NCI-H1048 (cell line): Measurements from ENCODE around the gene KIF26B.

Experiments used
- DNase-seq: peaks from one replicate; lab custom pipeline; 2025; lab: John Stamatoyannopoulos, UW

The KIF26B gene

DNA sequence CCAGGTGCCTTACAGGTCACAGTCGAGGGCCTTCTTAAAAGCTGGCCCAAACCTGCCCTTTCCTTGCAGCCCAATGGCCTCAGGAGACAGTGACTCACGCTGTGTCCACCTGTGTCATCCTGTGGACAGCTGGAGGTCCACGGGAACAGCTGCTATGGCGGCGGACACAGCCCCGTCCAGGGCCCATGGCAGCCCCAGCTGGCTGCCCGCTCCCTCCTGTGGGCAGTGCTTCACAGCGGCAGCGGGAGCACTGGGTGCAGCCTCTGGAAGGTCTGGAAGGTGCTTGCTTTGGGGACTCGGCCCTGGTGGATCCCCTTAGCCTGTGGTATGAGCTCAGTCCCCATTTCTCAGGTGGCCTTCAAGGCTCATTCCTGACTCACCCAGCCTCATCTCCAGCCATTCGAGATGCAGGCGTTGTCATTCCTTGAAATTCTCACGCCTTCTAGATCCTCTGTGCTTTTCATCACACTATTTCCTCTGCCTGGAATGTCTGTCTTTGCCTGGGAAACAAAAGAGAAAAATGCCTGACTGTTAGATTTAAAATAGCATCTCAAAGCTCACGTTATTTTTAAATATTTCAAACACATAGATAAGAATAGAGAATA lies 86.8 kb downstream of the KIF26B start:
- DNase-seq = no peak

GRCh38 chr1:245242989-245243388 lies 88.2 kb downstream of the KIF26B start:
- DNase-seq = no peak

DNA sequence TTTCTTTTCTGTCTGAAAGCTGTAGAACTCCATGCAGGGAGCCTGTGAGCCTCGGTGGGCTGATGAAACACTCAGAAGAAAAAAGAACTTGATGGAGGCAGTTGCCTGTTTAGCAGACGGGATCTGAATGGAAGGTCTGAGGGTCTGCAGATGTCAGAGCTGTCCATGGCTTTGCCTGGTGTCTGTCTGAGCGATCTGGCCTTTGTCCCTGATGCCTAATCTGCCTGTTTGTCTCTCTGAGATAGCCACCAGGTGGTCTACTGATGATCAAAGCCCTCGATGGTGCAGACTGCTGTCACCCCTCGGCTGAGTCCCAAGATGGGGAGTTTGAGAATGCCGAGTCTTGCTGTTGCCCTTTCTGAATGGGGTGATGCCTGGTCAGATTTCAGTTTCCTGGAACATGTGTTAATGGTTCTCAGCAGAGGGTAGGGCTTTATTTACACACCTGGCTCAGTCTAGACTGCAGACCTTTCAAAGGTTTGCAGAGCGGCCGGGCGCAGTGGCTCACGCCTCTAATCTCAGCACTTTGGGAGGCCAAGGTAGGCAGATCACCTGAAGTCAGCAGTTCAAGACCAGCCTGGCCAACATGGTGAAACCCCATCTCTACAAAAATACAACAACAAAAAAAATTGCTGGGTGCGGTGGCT lies 90.4 kb downstream of the KIF26B start:
- no peak for DNase-seq

DNA sequence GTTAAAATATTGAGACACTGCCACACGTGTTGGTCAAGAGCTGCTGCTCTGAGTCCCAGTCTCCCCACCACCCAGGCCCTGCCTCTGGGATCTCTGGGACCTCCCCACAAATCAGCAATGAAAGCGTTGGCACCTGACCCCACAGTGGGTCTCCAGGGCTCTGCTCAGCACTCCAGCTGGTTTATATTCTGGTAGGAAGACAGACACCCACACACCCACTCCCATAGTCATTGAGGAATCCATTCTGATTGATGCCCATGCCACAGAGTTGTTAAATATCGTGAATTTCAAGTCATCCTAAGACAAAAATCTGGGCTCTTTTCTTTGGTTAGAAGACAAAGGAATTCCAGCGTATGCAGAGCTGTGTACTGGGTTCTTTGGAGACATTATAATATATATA lies 91.6 kb downstream of the KIF26B start:
- DNase-seq = no peak

GRCh38 chr1:245247356-245247755 lies 92.6 kb downstream of the KIF26B start:
- DNase-seq = no peak

DNA sequence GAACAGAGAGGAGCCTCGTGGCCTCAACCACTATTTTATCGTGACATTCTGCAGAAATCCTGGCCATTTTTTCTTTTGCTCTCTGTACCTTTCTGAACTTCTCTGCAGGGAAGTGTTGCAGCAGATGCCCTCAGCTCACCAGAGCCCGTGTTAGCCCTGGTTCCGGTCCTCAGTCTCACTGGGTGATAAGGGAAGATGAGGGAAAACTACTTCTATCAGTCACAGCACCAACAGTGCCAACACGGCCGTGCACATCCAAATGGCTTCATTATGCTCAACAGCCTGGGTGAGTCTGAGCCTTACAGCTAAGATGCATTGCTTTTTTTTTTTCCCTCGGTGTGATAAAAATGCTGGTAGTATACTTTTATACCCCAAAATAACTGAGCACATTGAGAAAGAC lies 93.0 kb downstream of the KIF26B start:
- DNase-seq = no peak

- DNase-seq = no peak
Observed at GRCh38 chr1:245248231-245248731, 93.5 kb downstream of the KIF26B start.

DNA sequence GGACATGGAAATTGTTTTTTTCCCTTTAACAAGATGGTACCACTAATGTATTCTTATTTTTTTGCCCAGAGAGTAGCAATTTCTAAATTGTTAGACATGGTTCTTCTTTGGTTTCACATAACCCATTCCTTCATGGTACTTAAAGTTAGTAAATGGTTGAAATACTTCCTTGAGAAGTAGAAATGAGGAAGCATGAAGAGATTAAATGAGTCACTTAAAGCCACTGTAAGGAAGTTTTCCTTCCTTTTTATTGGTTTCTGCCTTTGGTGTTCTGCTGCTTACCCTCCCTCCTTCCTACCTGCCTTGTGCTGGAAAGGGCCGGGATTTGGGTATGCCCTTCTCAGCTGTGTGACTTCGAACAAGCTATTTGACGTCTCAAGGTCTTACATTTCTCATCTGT lies 101.0 kb downstream of the KIF26B start:
- no peak for DNase-seq

GRCh38 chr1:245256528-245256927 lies 101.7 kb downstream of the KIF26B start:
- DNase-seq = no peak

- DNase-seq = no peak
Observed at GRCh38 chr1:245258271-245258920, 103.6 kb downstream of the KIF26B start.

DNA sequence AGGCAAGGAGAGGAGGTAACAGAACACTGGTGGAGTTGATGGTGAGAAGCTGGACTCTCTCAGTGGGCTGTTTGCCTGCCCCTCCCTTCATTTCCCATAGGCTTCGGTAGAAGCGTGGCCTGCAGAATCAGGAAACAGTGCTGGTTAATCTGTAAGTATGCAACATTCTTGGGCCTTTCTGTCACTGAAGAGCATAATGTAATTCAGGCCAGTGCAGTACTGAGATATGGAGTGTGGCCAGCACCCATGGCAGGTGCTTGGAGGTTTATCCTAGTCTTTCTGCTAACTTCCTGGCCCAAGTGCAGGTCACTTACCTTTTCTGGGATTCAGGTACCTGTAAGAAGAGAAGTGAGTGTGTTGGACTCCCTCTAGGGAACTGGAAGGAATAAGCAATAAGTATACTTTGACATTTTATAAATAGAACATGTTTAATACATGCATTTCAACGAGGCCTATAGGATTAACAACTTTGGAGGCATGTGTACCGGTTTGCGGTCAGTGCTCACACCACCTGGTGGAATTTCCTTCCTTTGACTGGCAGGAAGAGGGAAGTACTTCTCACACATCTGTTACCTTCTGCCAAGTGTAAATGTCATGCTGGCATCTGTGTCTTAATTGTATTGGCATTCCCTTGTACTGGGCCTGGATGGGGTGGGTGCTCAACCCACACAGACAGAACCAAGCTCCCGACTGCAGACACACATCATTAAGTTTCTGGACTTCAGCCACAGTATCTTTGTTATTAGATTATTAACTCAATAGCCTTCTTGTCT lies 105.5 kb downstream of the KIF26B start:
- DNase-seq = no peak

- no peak for DNase-seq
Observed at GRCh38 chr1:245260883-245261282, 106.1 kb downstream of the KIF26B start.

- DNase-seq = no peak
Observed at GRCh38 chr1:245261786-245262185, 107.0 kb downstream of the KIF26B start.

DNA sequence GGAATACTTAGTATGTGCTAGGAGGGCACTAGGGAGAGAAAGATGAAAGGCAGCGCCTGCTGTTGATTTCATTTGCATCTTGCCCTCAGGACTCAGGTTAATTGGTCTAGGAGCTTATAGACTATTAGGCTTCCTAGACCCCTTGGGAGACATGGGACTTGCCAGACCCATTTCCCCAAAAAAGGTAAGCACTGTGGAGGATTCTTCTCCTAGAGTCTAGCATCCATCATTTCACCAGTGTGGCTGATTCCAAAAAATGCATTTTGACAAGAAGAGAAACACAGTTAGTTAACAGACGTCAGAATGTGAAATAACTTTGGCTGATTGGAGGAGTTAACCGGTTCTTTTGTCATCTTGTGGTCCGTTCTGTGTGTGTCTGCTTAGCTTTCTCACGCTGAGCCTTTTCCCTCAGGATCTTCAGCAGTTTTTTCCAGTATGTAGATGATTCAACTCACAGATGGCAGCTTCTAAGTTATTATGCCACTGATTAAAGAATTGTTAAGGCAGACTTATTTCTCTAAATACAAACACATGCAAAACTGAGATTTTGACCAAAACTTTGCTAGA lies 108.8 kb downstream of the KIF26B start:
- DNase-seq = no peak

DNA sequence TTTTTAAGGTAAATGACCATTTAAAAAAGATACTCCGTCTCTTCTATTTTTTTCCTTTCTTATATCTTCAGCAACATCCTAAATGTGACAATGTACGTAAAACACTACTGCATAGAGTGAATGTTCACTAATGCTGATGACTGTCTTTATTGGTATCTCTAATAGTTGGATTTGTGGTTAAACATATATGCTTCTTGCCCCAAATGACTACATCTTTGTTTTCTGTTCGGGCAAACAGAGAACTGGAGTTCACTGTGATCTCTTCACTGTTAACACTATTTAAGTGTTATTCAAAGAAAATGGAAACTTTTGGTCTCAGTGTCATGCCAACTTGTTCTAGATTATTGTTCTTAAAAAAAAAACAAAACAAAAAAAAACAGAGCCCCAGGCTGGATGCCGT lies 109.4 kb downstream of the KIF26B start:
- no peak for DNase-seq

DNA sequence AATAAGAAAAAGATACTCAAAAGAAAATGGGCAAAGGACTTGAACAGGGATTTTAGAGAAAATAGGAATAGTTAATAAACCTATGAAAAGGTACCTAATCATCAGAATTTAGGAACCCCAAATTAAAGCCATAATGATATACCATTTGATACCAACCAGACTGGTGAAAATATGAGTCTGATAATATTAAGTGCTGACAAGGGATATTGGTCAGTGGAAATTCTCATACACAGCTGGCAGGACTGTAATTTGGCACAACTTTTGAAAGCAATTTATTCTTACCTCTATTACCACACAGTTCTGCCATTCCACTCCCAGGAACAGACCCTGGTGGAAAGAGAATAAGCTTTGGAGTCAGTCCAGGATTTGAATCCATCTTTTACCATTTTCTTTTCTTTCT lies 111.3 kb downstream of the KIF26B start:
- DNase-seq = no peak

DNA sequence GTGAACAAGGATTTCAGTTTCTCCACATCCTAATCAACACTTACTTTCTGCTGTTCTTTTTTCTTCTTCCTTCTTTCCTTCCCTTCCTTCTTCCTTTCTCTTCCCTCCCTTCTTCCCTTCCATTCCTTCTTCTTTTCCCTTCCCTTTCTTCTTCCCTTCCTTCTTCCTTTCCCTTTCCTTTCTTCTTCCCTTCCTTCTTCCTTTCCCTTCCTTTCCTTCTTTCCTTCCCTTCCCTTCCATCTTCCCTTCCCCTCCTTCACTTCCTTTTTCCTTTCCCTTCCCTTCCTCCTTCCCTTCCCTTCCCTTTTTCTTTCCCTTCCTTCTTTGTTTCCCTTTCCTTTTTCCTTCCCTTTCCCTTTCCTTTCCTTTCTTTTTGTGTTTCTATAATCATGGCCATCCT lies 115.3 kb downstream of the KIF26B start:
- no peak for DNase-seq

GRCh38 chr1:245270972-245271371 lies 116.2 kb downstream of the KIF26B start:
- DNase-seq = no peak

- no peak for DNase-seq
Observed at GRCh38 chr1:245272676-245273075, 117.9 kb downstream of the KIF26B start.

DNA sequence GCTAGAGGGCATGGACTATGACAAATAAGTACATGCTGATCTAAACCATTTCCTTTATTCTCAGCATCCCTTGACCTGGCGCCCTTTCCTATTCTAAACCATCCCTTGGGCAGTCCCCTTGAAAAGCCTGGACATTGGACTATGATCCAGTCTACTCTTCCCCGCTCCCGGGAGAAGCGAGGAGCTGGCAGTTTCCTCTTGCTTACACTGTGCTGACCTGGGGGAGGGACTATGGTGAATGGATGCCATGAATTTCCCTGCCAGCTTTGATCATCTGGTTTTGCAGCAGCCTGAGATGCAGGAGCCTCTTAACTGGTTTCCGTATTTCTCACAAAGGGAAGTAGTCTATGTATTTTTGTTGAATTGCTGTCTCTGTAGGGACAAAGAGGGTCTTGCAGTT lies 121.7 kb downstream of the KIF26B start:
- DNase-seq = no peak

DNA sequence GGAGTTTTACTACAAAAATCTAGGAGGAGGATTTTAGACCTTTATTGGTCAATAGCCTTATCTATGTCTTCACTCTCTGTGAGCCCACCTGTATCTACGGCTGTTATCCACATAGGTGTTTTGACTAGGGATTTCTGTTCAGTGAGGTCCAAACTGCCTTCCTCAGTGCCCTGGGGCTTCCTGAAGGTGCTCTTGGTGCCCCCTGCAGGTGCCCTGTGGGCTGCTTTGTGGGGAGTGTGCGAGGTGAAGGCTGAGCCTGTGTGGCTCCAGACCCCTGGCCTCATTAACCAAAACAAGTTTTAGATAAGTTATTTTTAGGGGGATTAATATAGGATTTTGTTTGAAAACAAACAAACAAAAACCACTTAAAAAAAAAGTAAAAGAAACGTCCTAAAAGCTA lies 122.5 kb downstream of the KIF26B start:
- DNase-seq = no peak

GRCh38 chr1:245278846-245279245 lies 124.1 kb downstream of the KIF26B start:
- DNase-seq = no peak
